NB4 (cell line): ENCODE measurements around the gene KATNAL2.

Experiments
- DNase-seq: peaks from one replicate; pipeline ENCODE4 v3.0.0; 2010; ENCODE audit warnings: low read depth
- H3K4me3 ChIP-seq: one replicate; pipeline ENCODE4 v1.5.1; 2011; ENCODE audit warnings: mild to moderate bottlenecking, low read depth, low read length, moderate library complexity
- CTCF ChIP-seq: IDR thresholded peaks from one replicate; pipeline ENCODE4 v1.5.1; 2012; ENCODE audit warnings: low read depth, low read length
- MYC ChIP-seq: IDR thresholded peaks from 2 replicates; pipeline ENCODE4 v1.6.1; 2011; ENCODE audit warnings: low read depth, low read length
- POLR2A ChIP-seq: IDR thresholded peaks from 2 replicates; pipeline ENCODE4 v1.6.1; 2011; ENCODE audit warnings: mild to moderate bottlenecking; ENCODE audit not compliant: insufficient read length; ENCODE audit errors: extremely low read depth
- TF ChIP-seq, protein P1 (sequence below): IDR thresholded peaks from 2 replicates; pipeline ENCODE4 v1.6.1; 2011; ENCODE audit warnings: low read depth, low read length

The KATNAL2 gene

DNA sequence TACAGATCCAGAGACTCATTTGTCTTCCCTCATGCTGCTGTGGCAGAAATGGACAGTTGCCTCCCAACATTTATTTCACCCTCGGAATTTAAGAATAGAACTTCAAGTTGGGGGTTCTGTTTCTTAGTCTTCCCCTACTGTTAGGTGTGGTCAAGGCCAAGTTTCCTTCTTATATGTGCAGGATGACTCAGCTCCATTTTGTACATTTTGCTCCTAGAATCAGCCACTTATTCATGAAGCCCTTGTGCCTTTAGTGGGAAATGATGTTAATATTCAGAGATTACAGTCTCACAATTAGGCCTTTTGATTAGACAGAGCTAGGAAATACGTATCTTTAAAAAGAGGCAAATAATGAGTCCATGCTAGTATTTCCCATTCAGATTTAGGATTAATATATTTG lies 164.2 kb downstream of the KATNAL2 start:
- no peak for DNase-seq
- TF ChIP-seq, protein P1, sequence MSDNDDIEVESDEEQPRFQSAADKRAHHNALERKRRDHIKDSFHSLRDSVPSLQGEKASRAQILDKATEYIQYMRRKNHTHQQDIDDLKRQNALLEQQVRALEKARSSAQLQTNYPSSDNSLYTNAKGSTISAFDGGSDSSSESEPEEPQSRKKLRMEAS, result no peak
- TF ChIP-seq MYC (no peak), CTCF (no peak), POLR2A (no peak)

DNA sequence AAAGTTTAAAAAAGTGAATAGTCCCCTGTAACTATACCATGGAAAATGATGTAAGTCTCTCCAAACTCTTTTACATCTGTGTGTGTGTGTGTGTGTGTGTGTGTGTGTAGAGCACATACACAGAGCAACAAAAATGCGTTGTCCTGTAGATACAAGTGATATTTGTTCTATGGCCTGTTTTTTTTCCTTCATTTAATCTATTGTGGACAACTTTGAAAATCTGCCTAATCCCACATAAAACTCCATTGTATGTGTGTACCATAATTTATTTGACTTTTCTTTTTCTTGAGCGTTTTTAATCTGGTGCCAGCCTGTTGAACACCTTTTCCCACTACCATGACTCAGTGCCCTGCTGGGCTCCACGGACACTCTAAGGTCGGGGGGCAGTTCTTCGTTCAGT lies 170.3 kb downstream of the KATNAL2 start:
- TF ChIP-seq POLR2A, result no peak
- H3K4me3 ChIP-seq, result no peak overlapping the region
- no peak for DNase-seq

More for the DNA sequence above, 164.2 kb downstream of the KATNAL2 start:
- no peak overlapping the region for H3K4me3 ChIP-seq

DNA sequence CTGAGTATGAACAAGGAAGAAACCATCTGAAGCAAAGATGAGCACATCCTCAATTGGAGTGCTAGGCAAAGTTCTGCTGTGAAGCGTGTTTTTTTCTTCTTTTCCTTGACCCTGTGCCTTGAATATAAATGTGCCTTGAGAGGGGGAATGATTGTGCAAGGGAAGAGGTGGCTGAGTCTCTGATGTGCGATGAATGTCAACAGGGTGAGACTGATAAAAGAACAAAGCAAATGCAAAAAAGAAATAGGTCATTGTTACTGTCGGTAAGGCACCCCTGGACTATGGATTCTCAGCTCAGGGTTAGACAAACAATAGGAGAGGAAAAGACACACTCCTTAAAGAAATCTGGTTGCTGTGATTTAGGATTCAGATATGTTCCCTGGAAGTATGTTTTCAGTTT lies 178.4 kb downstream of the KATNAL2 start:
- no peak for TF ChIP-seq MYC
- TF ChIP-seq CTCF, result no peak
- no peak for TF ChIP-seq POLR2A
- TF ChIP-seq, protein P1, result no peak
- DNase-seq, result no peak
- H3K4me3 ChIP-seq, result no peak overlapping the region

- TF ChIP-seq, protein P1, result no peak
- peak; percentile 52 for TF ChIP-seq CTCF
- peak; percentile 41 for DNase-seq
- H3K4me3 ChIP-seq, result no peak overlapping the region
Observed at GRCh38 chr18:47100212-47100831, 182.9 kb downstream of the KATNAL2 start.

DNA sequence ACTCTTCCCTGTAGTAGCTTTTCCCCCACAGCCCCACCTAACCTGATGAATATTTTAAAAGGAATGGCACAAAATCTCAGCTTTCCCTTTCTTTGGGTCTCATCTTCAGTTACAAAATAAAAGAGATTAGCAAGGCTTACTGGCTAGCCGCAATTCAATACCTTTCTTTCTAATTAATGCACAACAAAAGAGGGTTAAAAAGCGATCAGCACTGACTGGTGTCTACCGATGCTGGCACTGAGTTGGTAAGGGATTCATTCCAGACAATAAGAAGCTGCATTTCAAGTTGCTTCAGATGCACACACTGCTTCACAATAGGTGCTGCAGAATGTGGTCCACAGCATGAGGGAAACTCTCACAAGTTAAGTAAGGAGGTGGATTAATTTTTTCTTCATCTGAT lies 191.0 kb downstream of the KATNAL2 start:
- TF ChIP-seq MYC, result no peak
- no peak for TF ChIP-seq CTCF
- no peak for TF ChIP-seq POLR2A
- TF ChIP-seq, protein P1, result no peak
- DNase-seq, result no peak
- H3K4me3 ChIP-seq, result no peak overlapping the region

GRCh38 chr18:47108998-47109405 lies 191.6 kb downstream of the KATNAL2 start:
- H3K4me3 ChIP-seq, result no peak overlapping the region
- DNase-seq, result no peak
- no peak for TF ChIP-seq POLR2A
- TF ChIP-seq, protein P1, result no peak
- TF ChIP-seq CTCF, result no peak
- no peak for TF ChIP-seq MYC
